Pancreas (tissue), 10 donors: ENCODE results near the gene SMARCA1. TPM values are rescaled to one million over a fixed set of nuclear protein-coding genes. Genes with fewer than 3 reads are reported as not detected.

Experiments used
- ATAC-seq, 4 donors: fragments of 200-7000 bp; cut with Tn5 transposase; one replicate each; pipeline versions ENCODE4 v1.8.0 to v1.9.1; 2020; ENCODE audit warnings: mild to moderate bottlenecking in 4 of 4, moderate library complexity in 4 of 4
- DNase-seq, 6 donors: peaks; one replicate each; pipeline ENCODE4 v3.0.0-alpha.2; 2020
- FAIRE-seq: peaks from 2 replicates; lab custom pipeline; 2012; peaks lifted over from hg19 to GRCh38; lab: Jason Lieb, UNC
- H3K27ac ChIP-seq, 4 donors: fragments of 200-600 bp; sonication (generic); 1 replicate in 3 of 4; 2 replicates in 1 of 4; pipeline versions ENCODE4 v1.5.0 to v1.8.0; 2020
- H3K27me3 ChIP-seq, 4 donors: fragments of 200-600 bp; one replicate each; pipeline ENCODE4 v1.8.0; 2021
- H3K36me3 ChIP-seq, 3 donors: fragments of 200-600 bp; sonication (generic) in 1 of 3; one replicate each; pipeline versions ENCODE4 v1.5.0 to v1.8.0; 2020 to 2021
- H3K4me1 ChIP-seq, 3 donors: fragments of 200-600 bp; one replicate each; pipeline ENCODE4 v1.8.0; 2021
- H3K4me3 ChIP-seq, 4 donors: fragments of 200-600 bp; sonication (generic) in 2 of 4; one replicate each; pipeline versions ENCODE4 v1.5.0 to v1.8.0; 2020 to 2021
- H3K9me3 ChIP-seq, 4 donors: fragments of 200-600 bp; one replicate each; pipeline ENCODE4 v1.8.0; 2021
- CTCF ChIP-seq, 4 donors: fragments of 200-600 bp; sonication (generic) in 3 of 4; IDR thresholded peaks; one replicate each; pipeline versions ENCODE4 v1.5.0 to v1.8.0; 2021; ENCODE audit warnings: antibody characterized with exemption in 4 of 4
- WGBS, 2 donors: extraction: QIAGEN DNeasy Blood & Tissue Kit; methylation state at CpG; one replicate each; pipeline ENCODE4 v1.1.7; 2013; 5-methylcytosine and 5-hydroxymethylcytosine counted together
- intact Hi-C, 3 donors: fragments of 100-400 bp; cut with DNase I; formaldehyde crosslinking; loops; one replicate each; pipeline versions ENCODE4 v1.11.1 to v1.14.2; 2022
- polyA plus RNA-seq, 2 donors: library from polyadenylated mRNA; stranded (reverse); fragments of 200-250 nt; gene quantifications; one replicate each; pipeline ENCODE4 v1.2.3, GENCODE V29; 2013
- total RNA-seq, 6 donors: library from RNA; stranded (reverse); fragmentation: NEBNext Ultra II Directional in 4 of 6; extraction: Animal tissue kit (Norgen Biotek cat#: 25700) in 4 of 6; gene quantifications; one replicate each; pipeline versions ENCODE4 v1.2.1 to v1.2.4, GENCODE V29; 2021 to 2023
- donor health status: healthy with polysubstance abuse.
- donor health status: DM: no; HTN: no; CAD: no; lungs with moderate emphysema.
- donor health status: DM: no; HTN: no; CAD: no.
- donor health status: control.
- donor health status: control.
- donor health status: Bipolar disorder and iron deficiency.
- donor health status: DM: yes; HTN: yes; CAD: no.
- donor health status: DM: no; HTN: no; CAD: no.
- donor health status: DM: no; HTN: no; CAD: no.
- donor health status: DM: yes; HTN: yes; CAD: no.

The SMARCA1 gene
- total and polyA plus RNA-seq, 8 donors = 6.8 to 27.6 (median 11.4) TPM

DNA sequence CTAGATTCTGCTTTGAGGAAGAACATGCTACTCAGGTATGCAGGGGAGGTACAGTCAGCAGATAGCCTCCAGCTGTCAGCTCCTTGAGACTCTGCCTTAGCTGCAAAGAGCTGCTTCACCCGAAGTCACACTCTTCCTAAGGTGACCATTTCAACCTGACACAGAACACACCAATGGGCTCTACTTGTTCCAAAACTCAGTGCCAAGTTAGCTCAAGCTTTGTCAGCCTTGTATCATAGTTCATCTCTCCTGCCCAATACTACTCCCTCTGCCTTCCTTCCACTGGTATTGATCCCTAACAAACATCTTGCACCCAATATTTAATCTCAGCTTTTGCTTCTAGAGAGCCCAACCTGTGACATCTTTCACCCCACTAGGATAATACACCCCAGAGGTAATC lies 7.8 kb upstream of the SMARCA1 start:
- ATAC-seq (no peak), FAIRE-seq (no peak), DNase-seq (no peak)
- no peak for TF ChIP-seq CTCF (IDR thresholded peaks at IDR 0.05)
- Histone ChIP-seq H3K27ac (no peak overlapping the region), H3K36me3 (no peaks in the 10 kb centered on the region), H3K9me3 (no peaks in the 10 kb centered on the region), H3K4me3 (no peak overlapping the region), H3K4me1 (no peaks in the 10 kb centered on the region), H3K27me3 (no peaks in the 10 kb centered on the region)
- intact Hi-C loops = no loop called here
- 41 to 48% methylated on average over 1 of the region's 1 CpG for WGBS, 2 donors

- 75 to 89% methylated on average over 5 of the region's 5 CpGs for WGBS, 2 donors
- H3K4me1 ChIP-seq = no peaks in the 10 kb centered on the region
- DNase-seq (no peak), FAIRE-seq (no peak), ATAC-seq (no peak)
- intact Hi-C loops = no loop called here
- no peaks in the 10 kb centered on the region for H3K9me3 ChIP-seq
- H3K4me3 ChIP-seq = no peak overlapping the region
- H3K36me3 ChIP-seq = no peaks in the 10 kb centered on the region
- no peaks in the 10 kb centered on the region for H3K27me3 ChIP-seq
- no peak for TF ChIP-seq CTCF (IDR thresholded peaks at IDR 0.05)
- H3K27ac ChIP-seq = no peak overlapping the region
These were observed 7.1 kb upstream of the SMARCA1 start for GRCh38 chrX:129530410-129530809.

GRCh38 chrX:129529685-129530281 lies 6.5 kb upstream of the SMARCA1 start:
- Histone ChIP-seq H3K4me3 (no peak overlapping the region), H3K4me1 (no peaks in the 10 kb centered on the region), H3K27me3 (no peaks in the 10 kb centered on the region), H3K27ac (no peak overlapping the region), H3K36me3 (no peaks in the 10 kb centered on the region), H3K9me3 (no peaks in the 10 kb centered on the region)
- DNase-seq = no peak
- FAIRE-seq = no peak
- ATAC-seq = no peak
- no peak for TF ChIP-seq CTCF (IDR thresholded peaks at IDR 0.05)
- 65 to 66% methylated on average over 4 of the region's 4 CpGs for WGBS, 2 donors
- intact Hi-C loops = no loop called here

GRCh38 chrX:129525896-129526295 lies 2.6 kb upstream of the SMARCA1 start:
- WGBS, 2 donors = 51 to 68% methylated on average over 3 of the region's 3 CpGs
- peaks cover 0 to 3% (median 0%) of the 10 kb centered on the region in 3 donors for H3K4me1 ChIP-seq
- H3K4me3 ChIP-seq = no peak overlapping the region
- no peaks in the 10 kb centered on the region for H3K36me3 ChIP-seq
- H3K27me3 ChIP-seq = no peaks in the 10 kb centered on the region
- DNase-seq (no peak), ATAC-seq (no peak), FAIRE-seq (no peak)
- H3K9me3 ChIP-seq = no peaks in the 10 kb centered on the region
- TF ChIP-seq CTCF (IDR thresholded peaks at IDR 0.05) = no peak
- H3K27ac ChIP-seq = no peak overlapping the region
- intact Hi-C loops = no loop called here

DNA sequence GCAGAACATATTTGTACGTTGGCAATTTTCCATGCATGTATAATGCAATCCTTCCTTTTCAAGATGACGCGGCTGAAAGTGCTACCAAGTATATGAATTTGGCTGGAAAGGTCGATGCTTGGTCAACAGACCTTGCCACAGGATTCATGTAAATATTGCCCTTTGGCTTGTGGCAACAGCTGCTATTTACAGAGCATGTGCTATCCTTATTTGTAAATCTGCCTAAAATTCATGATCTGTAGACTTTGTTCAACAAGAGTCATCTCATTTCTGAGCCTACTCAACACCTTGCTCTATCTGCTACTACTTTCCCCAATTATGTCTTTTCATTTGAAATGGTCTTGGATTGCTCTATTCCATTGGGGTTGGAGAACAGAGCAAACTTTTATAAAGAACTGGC lies 1.9 kb upstream of the SMARCA1 start:
- ATAC-seq = peak in 1 of 4 donors; percentile 45
- Histone ChIP-seq H3K27ac (no peak overlapping the region), H3K4me3 (no peak overlapping the region), H3K27me3 (no peaks in the 10 kb centered on the region), H3K9me3 (no peaks in the 10 kb centered on the region), H3K36me3 (no peaks in the 10 kb centered on the region), H3K4me1 (peaks cover 0 to 3% (median 0%) of the 10 kb centered on the region in 3 donors)
- WGBS, 2 donors = 16 to 37% methylated on average over 4 of the region's 4 CpGs
- DNase-seq = peak in 2 of 6 donors; percentile 4 to 9
- FAIRE-seq = no peak
- intact Hi-C loops = no loop called here
- no peak for TF ChIP-seq CTCF (IDR thresholded peaks at IDR 0.05)
